Lower lobe of right lung (tissue), 2 donors: ENCODE data around the gene FABP7. TPM values are rescaled to one million over a fixed set of nuclear protein-coding genes. Genes with fewer than 3 reads are reported as not detected.
"Not testable (repeated sequence)": the region's sequence is repeated elsewhere in the genome, so short reads cannot be mapped to it uniquely, and the experiment has no call there.

ENCODE experiments used
- ATAC-seq, 2 donors: fragments of 200-7000 bp; cut with Tn5 transposase; one replicate each; pipeline ENCODE4 v1.9.1; 2020 to 2022; ENCODE audit warnings: mild to moderate bottlenecking in 2 of 2, moderate library complexity in 2 of 2
- DNase-seq: peaks from one replicate; pipeline ENCODE4 v3.0.0-alpha.2; 2020
- H3K27ac ChIP-seq: fragments of 200-600 bp; one replicate; pipeline ENCODE4 v1.8.0; 2022
- H3K27me3 ChIP-seq: fragments of 200-600 bp; one replicate; pipeline ENCODE4 v1.8.0; 2022; ENCODE audit warnings: low read depth
- H3K36me3 ChIP-seq: fragments of 200-600 bp; one replicate; pipeline ENCODE4 v1.8.0; 2022; ENCODE audit warnings: mild to moderate bottlenecking
- H3K4me1 ChIP-seq: fragments of 200-600 bp; one replicate; pipeline ENCODE4 v1.8.0; 2022
- H3K4me3 ChIP-seq: fragments of 200-600 bp; one replicate; pipeline ENCODE4 v1.8.0; 2022; ENCODE audit warnings: mild to moderate bottlenecking
- H3K9me3 ChIP-seq: fragments of 200-600 bp; one replicate; pipeline ENCODE4 v1.8.0; 2022
- CTCF ChIP-seq: fragments of 200-600 bp; IDR thresholded peaks from one replicate; pipeline ENCODE4 v1.8.0; 2022; ENCODE audit warnings: antibody characterized with exemption, mild to moderate bottlenecking
- intact Hi-C: fragments of 100-400 bp; cut with DNase I; formaldehyde crosslinking; loops from one replicate; pipeline ENCODE4 v1.11.0; 2022
- total RNA-seq: library from RNA; stranded (reverse); fragmentation: NEBNext Ultra II Directional; extraction: Animal tissue kit (Norgen Biotek cat#: 25700); gene quantifications from one replicate; pipeline ENCODE4 v1.2.1, GENCODE V29; 2021
- donor health status: DM: no; HTN: yes; CAD: no; lungs with severe emphysema.

FABP7 gene
- total RNA-seq, 1 donor from 2014 or later, result not detected

GRCh38 chr6:122740936-122741335, 38.6 kb upstream of the FABP7 start:
- Histone ChIP-seq H3K4me3 (no peak overlapping the region), H3K27me3 (no peaks in the 10 kb centered on the region), H3K27ac (no peak overlapping the region), H3K36me3 (no peaks in the 10 kb centered on the region), H3K4me1 (no peaks in the 10 kb centered on the region), H3K9me3 (no peaks in the 10 kb centered on the region)
- no peak for TF ChIP-seq CTCF
- no peak for ATAC-seq
- DNase-seq, result no peak
- intact Hi-C loops, result no loop called here

- H3K4me1 ChIP-seq, H3K4me3 ChIP-seq, H3K36me3 ChIP-seq, DNase-seq, intact Hi-C loops, H3K9me3 ChIP-seq, ATAC-seq, H3K27me3 ChIP-seq: not testable (repeated sequence)
- peak overlapping the region; percentile 8 for H3K27ac ChIP-seq
- TF ChIP-seq CTCF, result peak; percentile 40
These were observed 35.3 kb upstream of the FABP7 start for GRCh38 chr6:122744247-122744646.

- DNase-seq (peak; percentile 57), ATAC-seq (peak; percentile 74 to 85)
- intact Hi-C loops, H3K36me3 ChIP-seq, H3K4me3 ChIP-seq, H3K27me3 ChIP-seq, H3K9me3 ChIP-seq, H3K4me1 ChIP-seq: not testable (repeated sequence)
- H3K27ac ChIP-seq, result peak overlapping the region; percentile 8
These were observed 34.7 kb upstream of the FABP7 start for GRCh38 chr6:122744856-122745255.

- DNase-seq (peak; percentile 59), ATAC-seq (peak in 1 of 2 donors; percentile 41)
- no peak overlapping the region for H3K4me3 ChIP-seq
- no peaks in the 10 kb centered on the region for H3K36me3 ChIP-seq
- intact Hi-C loops, result no loop called here
- H3K9me3 ChIP-seq, result no peaks in the 10 kb centered on the region
- no peaks in the 10 kb centered on the region for H3K4me1 ChIP-seq
- no peaks in the 10 kb centered on the region for H3K27me3 ChIP-seq
- no peak for TF ChIP-seq CTCF
- no peak overlapping the region for H3K27ac ChIP-seq
These were observed 32.8 kb upstream of the FABP7 start for GRCh38 chr6:122746688-122747087.

GRCh38 chr6:122747573-122747972, 31.9 kb upstream of the FABP7 start:
- Histone ChIP-seq H3K27ac (no peak overlapping the region), H3K4me1 (no peaks in the 10 kb centered on the region), H3K4me3 (no peak overlapping the region), H3K36me3 (no peaks in the 10 kb centered on the region), H3K9me3 (no peaks in the 10 kb centered on the region), H3K27me3 (no peaks in the 10 kb centered on the region)
- intact Hi-C loops, result no loop called here
- no peak for TF ChIP-seq CTCF
- no peak for DNase-seq
- ATAC-seq, result no peak

GRCh38 chr6:122748945-122749344, 30.6 kb upstream of the FABP7 start:
- H3K9me3 ChIP-seq, ATAC-seq, H3K27ac ChIP-seq, H3K4me3 ChIP-seq, H3K36me3 ChIP-seq, intact Hi-C loops, DNase-seq, H3K27me3 ChIP-seq, H3K4me1 ChIP-seq: not testable (repeated sequence)
